Measurements from ENCODE around the gene WDFY2.
"Not testable (repeated sequence)": the region's sequence is repeated elsewhere in the genome, so short reads cannot be mapped to it uniquely, and the experiment has no call there.

Gene WDFY2

GRCh38 chr13:51553531-51553930, 30.7 kb upstream of the WDFY2 start:
- ATAC-seq (replicated peaks) (no peak), DNase-seq (no peak)
- Mint-ChIP-seq H3K27me3 (no peaks in the 10 kb centered on the region), H3K27ac (no peak overlapping the region), H3K36me3 (no peaks in the 10 kb centered on the region), H3K9me3 (peaks cover 2 to 4% of the 10 kb centered on the region in 2 donors), H3K4me1 (peaks cover 19 to 27% of the 10 kb centered on the region in 2 donors), H3K4me3 (no peak overlapping the region)

- Mint-ChIP-seq H3K9me3 (peaks cover 8 to 14% of the 10 kb centered on the region in 2 donors), H3K36me3 (peaks cover 3 to 5% of the 10 kb centered on the region in 2 donors), H3K27me3 (no peaks in the 10 kb centered on the region), H3K27ac (no peak overlapping the region), H3K4me1 (peaks cover 27 to 39% of the 10 kb centered on the region in 2 donors), H3K4me3 (no peak overlapping the region)
- no peak for DNase-seq
- no peak for ATAC-seq (replicated peaks)
These were observed 27.5 kb upstream of the WDFY2 start for GRCh38 chr13:51556740-51557139.

- Mint-ChIP-seq H3K27ac (no peak overlapping the region), H3K4me1 (peaks cover 27 to 39% of the 10 kb centered on the region in 2 donors), H3K27me3 (no peaks in the 10 kb centered on the region), H3K9me3 (peaks cover 8 to 14% of the 10 kb centered on the region in 2 donors), H3K4me3 (no peak overlapping the region), H3K36me3 (peaks cover 3 to 5% of the 10 kb centered on the region in 2 donors)
- no peak for DNase-seq
- ATAC-seq (replicated peaks): no peak
These were observed 26.8 kb upstream of the WDFY2 start for GRCh38 chr13:51557438-51557837.

GRCh38 chr13:51557875-51558612, 26.2 kb upstream of the WDFY2 start:
- peaks cover 8 to 14% of the 10 kb centered on the region in 2 donors for H3K9me3 Mint-ChIP-seq
- ATAC-seq (replicated peaks) (no peak), DNase-seq (no peak)
- H3K36me3 Mint-ChIP-seq: peaks cover 3 to 5% of the 10 kb centered on the region in 2 donors
- H3K27me3 Mint-ChIP-seq: no peaks in the 10 kb centered on the region
- H3K4me3 Mint-ChIP-seq: no peak overlapping the region
- H3K4me1 Mint-ChIP-seq: peaks cover 29 to 43% of the 10 kb centered on the region in 2 donors
- H3K27ac Mint-ChIP-seq: no peak overlapping the region

GRCh38 chr13:51559946-51560735, 24.1 kb upstream of the WDFY2 start:
- peaks cover 8 to 12% of the 10 kb centered on the region in 2 donors for H3K9me3 Mint-ChIP-seq
- H3K4me1 Mint-ChIP-seq: peaks cover 29 to 48% of the 10 kb centered on the region in 2 donors
- H3K27me3 Mint-ChIP-seq: no peaks in the 10 kb centered on the region
- peaks cover 3 to 5% of the 10 kb centered on the region in 2 donors for H3K36me3 Mint-ChIP-seq
- H3K27ac Mint-ChIP-seq: peak overlapping the region; percentile 28
- ATAC-seq (replicated peaks) (peak; percentile 30 to 38), DNase-seq (no peak)
- H3K4me3 Mint-ChIP-seq: no peak overlapping the region

- Mint-ChIP-seq H3K27me3 (no peaks in the 10 kb centered on the region), H3K4me3 (peak overlapping the region; percentile 23 to 51), H3K36me3 (peaks cover 5% of the 10 kb centered on the region in 2 donors), H3K27ac (peak overlapping the region; percentile 84), H3K4me1 (peaks cover 29 to 48% of the 10 kb centered on the region in 2 donors), H3K9me3 (peaks cover 8 to 10% of the 10 kb centered on the region in 2 donors)
- DNase-seq (peak; percentile 57), ATAC-seq (replicated peaks) (peak; percentile 94)
These were observed 22.1 kb upstream of the WDFY2 start for GRCh38 chr13:51562011-51562671.

- H3K27me3 Mint-ChIP-seq: no peaks in the 10 kb centered on the region
These were observed 20.0 kb upstream of the WDFY2 start for GRCh38 chr13:51564252-51564651.

GRCh38 chr13:51564671-51565070, 19.6 kb upstream of the WDFY2 start:
- ATAC-seq (replicated peaks) (no peak), DNase-seq (no peak)
- no peak overlapping the region for H3K27ac Mint-ChIP-seq
- H3K9me3 Mint-ChIP-seq: peaks cover 7 to 8% of the 10 kb centered on the region in 2 donors
- H3K4me1 Mint-ChIP-seq: peaks cover 26 to 39% of the 10 kb centered on the region in 2 donors
- H3K4me3 Mint-ChIP-seq: no peak overlapping the region
- peaks cover 3 to 5% of the 10 kb centered on the region in 2 donors for H3K36me3 Mint-ChIP-seq
- H3K27me3 Mint-ChIP-seq: no peaks in the 10 kb centered on the region

More at GRCh38 chr13:51564252-51564651, 20.0 kb upstream of the WDFY2 start:
- peaks cover 27 to 43% of the 10 kb centered on the region in 2 donors for H3K4me1 Mint-ChIP-seq
- no peak for ATAC-seq (replicated peaks)
- peaks cover 4 to 5% of the 10 kb centered on the region in 2 donors for H3K36me3 Mint-ChIP-seq
- no peak overlapping the region for H3K27ac Mint-ChIP-seq
- no peak overlapping the region for H3K4me3 Mint-ChIP-seq
- H3K9me3 Mint-ChIP-seq: peaks cover 8 to 10% of the 10 kb centered on the region in 2 donors
- DNase-seq: no peak

- not testable (repeated sequence) for H3K4me1 Mint-ChIP-seq; DNase-seq; ATAC-seq (replicated peaks); H3K27ac Mint-ChIP-seq; H3K4me3 Mint-ChIP-seq; H3K27me3 Mint-ChIP-seq; H3K9me3 Mint-ChIP-seq; H3K36me3 Mint-ChIP-seq
These were observed 15.3 kb upstream of the WDFY2 start for GRCh38 chr13:51569001-51569400.

GRCh38 chr13:51576754-51577153, 7.5 kb upstream of the WDFY2 start:
- ATAC-seq (replicated peaks): no peak
- H3K27me3 Mint-ChIP-seq: peaks cover 0 to 4% of the 10 kb centered on the region in 2 donors
- peaks cover 0 to 4% of the 10 kb centered on the region in 2 donors for H3K36me3 Mint-ChIP-seq
- H3K4me3 Mint-ChIP-seq: no peak overlapping the region
- peaks cover 7% of the 10 kb centered on the region in 2 donors for H3K4me1 Mint-ChIP-seq
- DNase-seq: no peak
- no peak overlapping the region for H3K27ac Mint-ChIP-seq
- no peaks in the 10 kb centered on the region for H3K9me3 Mint-ChIP-seq

- Mint-ChIP-seq H3K27me3 (peaks cover 0 to 4% of the 10 kb centered on the region in 2 donors), H3K4me1 (peaks cover 9 to 15% of the 10 kb centered on the region in 2 donors), H3K36me3 (peaks cover 0 to 4% of the 10 kb centered on the region in 2 donors), H3K9me3 (no peaks in the 10 kb centered on the region), H3K27ac (no peak overlapping the region), H3K4me3 (no peak overlapping the region)
- DNase-seq (no peak), ATAC-seq (replicated peaks) (no peak)
These were observed 6.6 kb upstream of the WDFY2 start for GRCh38 chr13:51577690-51578089.

- DNase-seq (no peak), ATAC-seq (replicated peaks) (no peak)
- H3K36me3 Mint-ChIP-seq: peaks cover 0 to 4% of the 10 kb centered on the region in 2 donors
- H3K4me1 Mint-ChIP-seq: peaks cover 11 to 25% of the 10 kb centered on the region in 2 donors
- no peaks in the 10 kb centered on the region for H3K9me3 Mint-ChIP-seq
- H3K27ac Mint-ChIP-seq: no peak overlapping the region
- peaks cover 0 to 4% of the 10 kb centered on the region in 2 donors for H3K27me3 Mint-ChIP-seq
- H3K4me3 Mint-ChIP-seq: no peak overlapping the region
These were observed 4.6 kb upstream of the WDFY2 start for GRCh38 chr13:51579676-51580075.

- peak; percentile 4 to 6 for ATAC-seq (replicated peaks)
- H3K4me3 Mint-ChIP-seq: peak overlapping the region; percentile 8 to 14
These were observed 3.0 kb upstream of the WDFY2 start for GRCh38 chr13:51581148-51581820.

More at GRCh38 chr13:51581148-51581820, 3.0 kb upstream of the WDFY2 start:
- peaks cover 14 to 33% of the 10 kb centered on the region in 2 donors for H3K4me1 Mint-ChIP-seq
- H3K9me3 Mint-ChIP-seq: no peaks in the 10 kb centered on the region
- peaks cover 0 to 4% of the 10 kb centered on the region in 2 donors for H3K27me3 Mint-ChIP-seq
- peak overlapping the region; percentile 7 for H3K27ac Mint-ChIP-seq
- peak; percentile 16 for DNase-seq
- H3K36me3 Mint-ChIP-seq: peaks cover 0 to 4% of the 10 kb centered on the region in 2 donors
